GM23338 (cell line): Measurements from ENCODE around the gene CDYL2. TPM values are rescaled to one million over a fixed set of nuclear protein-coding genes. Genes with fewer than 3 reads are reported as not detected.

ENCODE experiments used
- ATAC-seq: fragments of 200-7000 bp; cut with Tn5 transposase; 3 replicates; pipeline ENCODE4 v1.9.1; 2020
- DNase-seq: peaks from one replicate; pipeline ENCODE4 v3.0.0-alpha.2; 2015; ENCODE audit warnings: low spot score
- H2AFZ ChIP-seq: fragments of 200-600 bp; sonication (generic); 2 replicates; pipeline ENCODE4 v1.8.0; 2016; ENCODE audit warnings: antibody characterized with exemption, mild to moderate bottlenecking, moderate library complexity
- H3F3A ChIP-seq: fragments of 200-600 bp; sonication (generic); replicated peaks from 2 replicates; pipeline ENCODE4 v1.8.0; 2017; ENCODE audit warnings: antibody characterized with exemption, mixed run types, low read depth
- H3K27ac ChIP-seq: fragments of 200-600 bp; sonication (generic); 2 replicates; pipeline ENCODE4 v1.6.1; 2016; ENCODE audit warnings: low read depth
- H3K27me3 ChIP-seq: fragments of 200-600 bp; sonication (generic); 2 replicates; pipeline ENCODE4 v1.8.0; 2016; ENCODE audit warnings: mild to moderate bottlenecking, mixed run types, moderate library complexity; ENCODE audit not compliant: insufficient read depth
- H3K36me3 ChIP-seq: fragments of 200-600 bp; sonication (generic); 2 replicates; pipeline ENCODE4 v1.8.0; 2016; ENCODE audit warnings: mild to moderate bottlenecking; ENCODE audit not compliant: insufficient read depth
- H3K4me1 ChIP-seq: fragments of 200-600 bp; sonication (generic); 2 replicates; pipeline ENCODE4 v1.8.0; 2016; ENCODE audit warnings: mild to moderate bottlenecking, moderate library complexity; ENCODE audit not compliant: insufficient read depth
- H3K4me2 ChIP-seq: fragments of 200-600 bp; sonication (generic); 2 replicates; pipeline ENCODE4 v1.7.1; 2017; ENCODE audit warnings: mixed run types
- H3K4me3 ChIP-seq: fragments of 200-600 bp; sonication (generic); 2 replicates; pipeline ENCODE4 v1.6.1; 2016; ENCODE audit warnings: mixed run types
- H3K79me2 ChIP-seq: fragments of 200-600 bp; sonication (generic); replicated peaks from 2 replicates; pipeline ENCODE4 v1.8.0; 2017; ENCODE audit warnings: mild to moderate bottlenecking; ENCODE audit not compliant: insufficient read depth
- H3K9me2 ChIP-seq: fragments of 200-600 bp; sonication (generic); 2 replicates; pipeline ENCODE4 v1.8.0; 2017; ENCODE audit not compliant: insufficient read depth
- H4K20me1 ChIP-seq: fragments of 200-600 bp; sonication (generic); replicated peaks from 2 replicates; pipeline ENCODE4 v1.8.0; 2017; ENCODE audit warnings: mild to moderate bottlenecking; ENCODE audit not compliant: insufficient read depth
- H3K27ac Mint-ChIP-seq: 2 replicates; pipeline ENCODE4 v1.8.0; 2020; ENCODE audit warnings: inconsistent platforms, mild to moderate bottlenecking, moderate library complexity, mixed read lengths
- H3K27me3 Mint-ChIP-seq: 3 replicates; pipeline ENCODE4 v1.8.0; 2022; ENCODE audit warnings: low read depth, mild to moderate bottlenecking, moderate library complexity, mixed read lengths, inconsistent platforms; ENCODE audit not compliant: insufficient read depth, poor library complexity
- H3K36me3 Mint-ChIP-seq: 3 replicates; pipeline ENCODE4 v1.8.0; 2021; ENCODE audit warnings: low read depth, mild to moderate bottlenecking, inconsistent platforms, moderate library complexity, mixed read lengths
- H3K4me1 Mint-ChIP-seq: 3 replicates; pipeline ENCODE4 v1.8.0; 2020; ENCODE audit warnings: mild to moderate bottlenecking, inconsistent platforms, mixed read lengths
- H3K4me3 Mint-ChIP-seq: 3 replicates; pipeline ENCODE4 v1.8.0; 2021; ENCODE audit warnings: moderate library complexity, mild to moderate bottlenecking, inconsistent platforms, mixed read lengths
- H3K9me3 Mint-ChIP-seq: 3 replicates; pipeline ENCODE4 v1.8.0; 2020; ENCODE audit warnings: moderate library complexity, mild to moderate bottlenecking, inconsistent platforms, mixed read lengths
- CREB1 ChIP-seq: fragments of 250-450 bp; sonication (Bioruptor Pico); IDR thresholded peaks from 2 replicates; pipeline ENCODE4 v1.5.0; 2020; ENCODE audit warnings: low read depth, mild to moderate bottlenecking, moderate library complexity
- ETS1 ChIP-seq: IDR thresholded peaks from 2 replicates; pipeline ENCODE4 v1.6.1; 2016; ENCODE audit warnings: antibody characterized with exemption
- EZH2 ChIP-seq: fragments of 200-600 bp; sonication (generic); IDR thresholded peaks from one replicate; pipeline ENCODE4 v1.8.0; 2017; ENCODE audit warnings: antibody characterized with exemption, mild to moderate bottlenecking, low read depth; ENCODE audit not compliant: unreplicated experiment
- EZH2phosphoT487 ChIP-seq: fragments of 200-600 bp; sonication (generic); IDR thresholded peaks from one replicate; pipeline ENCODE4 v1.8.1; 2018; ENCODE audit warnings: antibody characterized with exemption; ENCODE audit not compliant: unreplicated experiment
- JUNB ChIP-seq: IDR thresholded peaks from one replicate; pipeline ENCODE4 v1.6.1; 2016; ENCODE audit warnings: antibody characterized with exemption; ENCODE audit not compliant: unreplicated experiment
- NANOG ChIP-seq: IDR thresholded peaks from 2 replicates; pipeline ENCODE4 v1.6.1; 2016; ENCODE audit warnings: antibody characterized with exemption, borderline replicate concordance
- POLR2AphosphoS5 ChIP-seq: IDR thresholded peaks from 2 replicates; pipeline ENCODE4 v1.6.1; 2016; ENCODE audit warnings: antibody characterized with exemption, low read depth
- REST ChIP-seq: IDR thresholded peaks from one replicate; pipeline ENCODE4 v1.6.1; 2018; ENCODE audit warnings: antibody characterized with exemption; ENCODE audit not compliant: unreplicated experiment
- STAT1 ChIP-seq: IDR thresholded peaks from one replicate; pipeline ENCODE4 v1.6.1; 2016; ENCODE audit warnings: antibody characterized with exemption; ENCODE audit not compliant: unreplicated experiment
- ZNF114 ChIP-seq: fragments of 250-450 bp; sonication (Bioruptor Pico); IDR thresholded peaks from 2 replicates; pipeline ENCODE4 v1.5.0; 2020; ENCODE audit warnings: mild to moderate bottlenecking, moderate library complexity
- ZNF331 ChIP-seq: fragments of 250-450 bp; sonication (Bioruptor Pico); IDR thresholded peaks from 2 replicates; pipeline ENCODE4 v1.5.0; 2020; ENCODE audit warnings: low read depth, mild to moderate bottlenecking, moderate library complexity
- polyA plus RNA-seq: library from polyadenylated mRNA; unstranded; fragments of >200 nt; fragmentation: Nextera tagmentation; extraction: Ambion mirVana; gene quantifications from 2 replicates; pipeline ENCODE4 v1.2.1, GENCODE V29; 2016
- total RNA-seq: library from RNA; depleted of rRNA; stranded (reverse); fragments of >200 nt; shearing (Covaris generic); gene quantifications from 2 replicates; pipeline ENCODE4 v1.2.3, GENCODE V29; 2014

Gene CDYL2
- total and polyA plus RNA-seq, 2 experiments from 2014 or later: 0.82 to 4.3 TPM

GRCh38 chr16:80720804-80721371 lies 83.5 kb downstream of the CDYL2 start:
- Histone ChIP-seq H3K36me3 (no peaks in the 10 kb centered on the region), H3K9me2 (peaks cover 7% of the 10 kb centered on the region; the same call in 1 of the 2 replicates), H3K27me3 (no peaks in the 10 kb centered on the region), H4K20me1 (no peaks in the 10 kb centered on the region), H3F3A (no peaks in the 10 kb centered on the region), H3K79me2 (no peaks in the 10 kb centered on the region), H3K4me2 (no peak overlapping the region), H3K4me1 (no peaks in the 10 kb centered on the region), H3K4me3 (no peak overlapping the region), H3K27ac (no peak overlapping the region), H2AFZ (no peak overlapping the region)
- ATAC-seq (no peak), DNase-seq (no peak)
- Mint-ChIP-seq H3K9me3 (peaks cover 20% of the 10 kb centered on the region), H3K27ac (no peak overlapping the region), H3K4me1 (peaks cover 4% of the 10 kb centered on the region), H3K36me3 (no peaks in the 10 kb centered on the region), H3K27me3 (peaks cover 2% of the 10 kb centered on the region), H3K4me3 (no peak overlapping the region)
- no peak for TF ChIP-seq NANOG
- no peak for TF ChIP-seq CREB1
- TF ChIP-seq ETS1: no peak
- no peak for TF ChIP-seq STAT1
- TF ChIP-seq POLR2AphosphoS5: no peak
- no peak for TF ChIP-seq REST

GRCh38 chr16:80719573-80719972 lies 84.8 kb downstream of the CDYL2 start:
- no peaks in the 10 kb centered on the region for H3F3A ChIP-seq
- ATAC-seq: no peak
- Mint-ChIP-seq H3K4me1 (peaks cover 4% of the 10 kb centered on the region), H3K36me3 (no peaks in the 10 kb centered on the region), H3K27me3 (peaks cover 2% of the 10 kb centered on the region), H3K9me3 (peaks cover 8% of the 10 kb centered on the region; the same call in 2 of the 3 replicates), H3K27ac (no peak overlapping the region), H3K4me3 (no peak overlapping the region)
- no peak overlapping the region for H3K4me3 ChIP-seq
- TF ChIP-seq ETS1: no peak
- TF ChIP-seq NANOG: no peak
- TF ChIP-seq ZNF114: no peak
- TF ChIP-seq REST: no peak
- no peak for TF ChIP-seq JUNB
- no peak for TF ChIP-seq EZH2phosphoT487
- TF ChIP-seq POLR2AphosphoS5: no peak
- no peak for TF ChIP-seq EZH2
- TF ChIP-seq ZNF331 (CRISPR knock-in tag): no peak
- no peak for TF ChIP-seq STAT1
- no peaks in the 10 kb centered on the region for H4K20me1 ChIP-seq
- no peak for DNase-seq
- peaks cover 17% of the 10 kb centered on the region for H3K9me2 ChIP-seq
- no peaks in the 10 kb centered on the region for H3K79me2 ChIP-seq
- H3K4me2 ChIP-seq: no peak overlapping the region
- H3K36me3 ChIP-seq: no peaks in the 10 kb centered on the region
- H3K27me3 ChIP-seq: no peaks in the 10 kb centered on the region
- no peak overlapping the region for H3K27ac ChIP-seq
- H2AFZ ChIP-seq: no peak overlapping the region
- H3K4me1 ChIP-seq: no peaks in the 10 kb centered on the region
